SK-N-SH (cell line): ENCODE data around the gene PDGFB. TPM values are rescaled to one million over a fixed set of nuclear protein-coding genes. Genes with fewer than 3 reads are reported as not detected.

Experiments
- CTCF ChIA-PET: fragments of 300-600, 350-600 bp; formaldehyde crosslinking; extraction: SDS; loops from one replicate; lab custom pipeline; 2021; lab: Yijun Ruan, JAX
- POLR2A ChIA-PET: fragments of 350-600 bp; sonication (Branson Sonifier 250); formaldehyde crosslinking; extraction: SDS; loops from one replicate; lab custom pipeline; 2020; ENCODE audit warnings: antibody characterized with exemption, inconsistent platforms; lab: Yijun Ruan, JAX
- DNase-seq: peaks from one replicate; pipeline ENCODE4 v3.0.0; 2012
- H2AFZ ChIP-seq: fragments of 200-600 bp; sonication (generic); 2 replicates; pipeline ENCODE4 v1.8.1; 2016; ENCODE audit warnings: antibody characterized with exemption, mild to moderate bottlenecking, low read depth
- H3F3A ChIP-seq: fragments of 200-600 bp; sonication (generic); replicated peaks from 2 replicates; pipeline ENCODE3; 2016; ENCODE audit warnings: antibody characterized with exemption, mild to moderate bottlenecking; ENCODE audit not compliant: insufficient read depth
- H3K27ac ChIP-seq, 2 experiments: fragments of 200-500 bp in 1 of 2; fragments of 200-600 bp in 1 of 2; sonication (Bioruptor generic) in 1 of 2; sonication (generic), shearing (Covaris generic) in 1 of 2; 2 replicates each; pipeline versions ENCODE4 v1.5.1 to v1.6.1; 2014 to 2016; ENCODE audit warnings: low read depth in 2 of 2, inconsistent platforms in 1 of 2, low read length in 1 of 2, mild to moderate bottlenecking in 1 of 2, mixed read lengths in 1 of 2
- H3K27me3 ChIP-seq: fragments of 200-600 bp; sonication (generic), shearing (Covaris generic); 2 replicates; pipeline ENCODE4 v1.6.1; 2016; ENCODE audit warnings: mixed run types; ENCODE audit not compliant: insufficient read depth
- H3K36me3 ChIP-seq, 2 experiments: fragments of 200-500 bp in 1 of 2; fragments of 200-600 bp in 1 of 2; sonication (Bioruptor generic) in 1 of 2; sonication (generic) in 1 of 2; replicated peaks in 1 of 2; 2 replicates each; pipeline versions ENCODE3 to v1.5.1; 2014 to 2016; ENCODE audit warnings: low read length in 1 of 2, mild to moderate bottlenecking in 1 of 2; ENCODE audit not compliant: insufficient read depth in 2 of 2, control insufficient read depth in 1 of 2
- H3K4me1 ChIP-seq, 2 experiments: fragments of 200-500 bp in 1 of 2; fragments of 200-600 bp in 1 of 2; sonication (Bioruptor generic) in 1 of 2; sonication (generic), shearing (Covaris generic) in 1 of 2; 2 replicates each; pipeline versions ENCODE4 v1.5.1 to v1.6.1; 2014 to 2016; ENCODE audit warnings: low read depth in 1 of 2, low read length in 1 of 2, mixed run types in 1 of 2; ENCODE audit not compliant: insufficient read depth in 2 of 2, control insufficient read depth in 1 of 2
- H3K4me2 ChIP-seq: fragments of 200-600 bp; sonication (generic), shearing (Covaris generic); 2 replicates; pipeline ENCODE4 v1.6.1; 2017; ENCODE audit warnings: mixed run types
- H3K4me3 ChIP-seq, 2 experiments: fragments of 200-500 bp in 1 of 2; fragments of 200-600 bp in 1 of 2; sonication (Bioruptor generic) in 1 of 2; sonication (generic), shearing (Covaris generic) in 1 of 2; 2 replicates each; pipeline versions ENCODE4 v1.5.1 to v1.8.1; 2014 to 2016; ENCODE audit warnings: low read depth in 2 of 2, inconsistent platforms in 1 of 2, low read length in 1 of 2, mild to moderate bottlenecking in 1 of 2, mixed read lengths in 1 of 2, moderate library complexity in 1 of 2
- H3K79me2 ChIP-seq: fragments of 200-600 bp; sonication (generic); 2 replicates; pipeline ENCODE4 v1.8.1; 2017; ENCODE audit warnings: mild to moderate bottlenecking; ENCODE audit not compliant: insufficient read depth
- H3K9ac ChIP-seq: fragments of 200-600 bp; sonication (generic); 2 replicates; pipeline ENCODE4 v1.6.1; 2017; ENCODE audit warnings: mixed run types
- H3K9me2 ChIP-seq: fragments of 200-600 bp; sonication (generic); 2 replicates; pipeline ENCODE4 v1.6.1; 2017; ENCODE audit warnings: mixed run types
- H3K9me3 ChIP-seq: fragments of 200-600 bp; sonication (generic); 2 replicates; pipeline ENCODE4 v1.6.1; 2017; ENCODE audit warnings: mixed run types, mild to moderate bottlenecking, moderate library complexity
- H4K20me1 ChIP-seq: fragments of 200-600 bp; sonication (generic); 2 replicates; pipeline ENCODE4 v1.6.1; 2017; ENCODE audit warnings: mild to moderate bottlenecking, mixed run types; ENCODE audit not compliant: insufficient read depth
- CHD2 ChIP-seq: fragments of 150-350 bp; IDR thresholded peaks from 2 replicates; pipeline ENCODE4 v1.6.1; 2018; ENCODE audit warnings: low read length; ENCODE audit not compliant: partially characterized antibody
- EZH2phosphoT487 ChIP-seq: fragments of 200-600 bp; sonication (generic); IDR thresholded peaks from 2 replicates; pipeline ENCODE4 v1.6.1; 2017; ENCODE audit warnings: low read depth, mixed run types, mild to moderate bottlenecking, antibody characterized with exemption, moderate library complexity, borderline replicate concordance
- FOSL2 ChIP-seq: IDR thresholded peaks from 2 replicates; pipeline ENCODE4 v1.4.0; 2012; ENCODE audit warnings: low read depth, mild to moderate bottlenecking, moderate library complexity, borderline replicate concordance
- FOXM1 ChIP-seq: IDR thresholded peaks from 2 replicates; pipeline ENCODE4 v1.4.0; 2012; ENCODE audit warnings: low read depth, mild to moderate bottlenecking
- GABPA ChIP-seq: IDR thresholded peaks from 2 replicates; pipeline ENCODE4 v1.4.0; 2012; ENCODE audit warnings: low read depth, mild to moderate bottlenecking
- GATA2 ChIP-seq: sonication (generic); formaldehyde crosslinking; IDR thresholded peaks from 2 replicates; pipeline ENCODE4 v1.5.0; 2020; ENCODE audit warnings: mild to moderate bottlenecking, missing genetic modification reagents
- IRF3 ChIP-seq: fragments of 150-350 bp; IDR thresholded peaks from 2 replicates; pipeline ENCODE4 v1.6.1; 2016; ENCODE audit warnings: mild to moderate bottlenecking, low read depth, low read length
- JUND ChIP-seq: IDR thresholded peaks from 2 replicates; pipeline ENCODE4 v1.4.0; 2012
- MAX ChIP-seq: IDR thresholded peaks from 2 replicates; pipeline ENCODE4 v1.4.0; 2012; ENCODE audit warnings: low read depth
- MEF2A ChIP-seq: IDR thresholded peaks from 2 replicates; pipeline ENCODE4 v1.4.0; 2012; ENCODE audit warnings: low read depth, borderline replicate concordance
- RAD21 ChIP-seq: IDR thresholded peaks from 2 replicates; pipeline ENCODE4 v1.6.1; 2012; ENCODE audit warnings: mild to moderate bottlenecking, low read length
- RCOR1 ChIP-seq: fragments of 150-350 bp; IDR thresholded peaks from 2 replicates; pipeline ENCODE4 v1.6.1; 2017; ENCODE audit warnings: antibody characterized with exemption, low read length
- TAF1 ChIP-seq: IDR thresholded peaks from 2 replicates; pipeline ENCODE4 v1.6.1; 2012; ENCODE audit warnings: low read depth, mild to moderate bottlenecking, low read length, moderate library complexity, borderline replicate concordance
- USF1 ChIP-seq: IDR thresholded peaks from 2 replicates; pipeline ENCODE4 v1.4.0; 2012; ENCODE audit warnings: low read depth, borderline replicate concordance
- ZBTB33 ChIP-seq: IDR thresholded peaks from 2 replicates; pipeline ENCODE4 v1.4.0; 2012; ENCODE audit warnings: low read depth, borderline replicate concordance
- WGBS: methylation state at CpG from one replicate; pipeline ENCODE4 v1.1.6; 2017; ENCODE audit warnings: low lambda C conversion rate; 5-methylcytosine and 5-hydroxymethylcytosine counted together
- polyA plus RNA-seq, 3 experiments: library from polyadenylated mRNA; depleted of rRNA; stranded (reverse); fragments of >200 nt; gene quantifications; 2 replicates each; pipeline ENCODE4 v1.2.3, GENCODE V29; 2012
- TF ChIP-seq, protein P1 (sequence below): fragments of 200-600 bp; sonication (generic); IDR thresholded peaks from 2 replicates; pipeline ENCODE4 v1.6.1; 2017; ENCODE audit warnings: antibody characterized with exemption, mild to moderate bottlenecking, moderate library complexity

The PDGFB gene
- polyA plus RNA-seq, 1 of the 3 experiments (the other 2 are of a cell fraction) = 0.44 TPM

GRCh38 chr22:39267974-39268373, 23.2 kb upstream of the PDGFB start:
- Histone ChIP-seq H3F3A (no peaks in the 10 kb centered on the region), H3K27me3 (no peaks in the 10 kb centered on the region), H3K27ac (no peak overlapping the region), H3K9me3 (no peaks in the 10 kb centered on the region), H3K4me3 (no peak overlapping the region), H3K9ac (no peak overlapping the region), H3K9me2 (no peaks in the 10 kb centered on the region), H4K20me1 (no peaks in the 10 kb centered on the region), H3K4me1 (no peaks in the 10 kb centered on the region), H3K4me2 (no peak overlapping the region), H2AFZ (no peak overlapping the region), H3K79me2 (no peaks in the 10 kb centered on the region), H3K36me3 (no peaks in the 10 kb centered on the region)
- no peak for TF ChIP-seq FOXM1
- TF ChIP-seq ZBTB33 = no peak
- no peak for TF ChIP-seq GATA2 (CRISPR knock-in tag)
- no peak for TF ChIP-seq MAX
- TF ChIP-seq IRF3 = no peak
- TF ChIP-seq RAD21 = no peak
- TF ChIP-seq FOSL2 = no peak
- TF ChIP-seq RCOR1 = no peak
- no peak for TF ChIP-seq JUND
- no peak for TF ChIP-seq USF1
- TF ChIP-seq, protein P1, sequence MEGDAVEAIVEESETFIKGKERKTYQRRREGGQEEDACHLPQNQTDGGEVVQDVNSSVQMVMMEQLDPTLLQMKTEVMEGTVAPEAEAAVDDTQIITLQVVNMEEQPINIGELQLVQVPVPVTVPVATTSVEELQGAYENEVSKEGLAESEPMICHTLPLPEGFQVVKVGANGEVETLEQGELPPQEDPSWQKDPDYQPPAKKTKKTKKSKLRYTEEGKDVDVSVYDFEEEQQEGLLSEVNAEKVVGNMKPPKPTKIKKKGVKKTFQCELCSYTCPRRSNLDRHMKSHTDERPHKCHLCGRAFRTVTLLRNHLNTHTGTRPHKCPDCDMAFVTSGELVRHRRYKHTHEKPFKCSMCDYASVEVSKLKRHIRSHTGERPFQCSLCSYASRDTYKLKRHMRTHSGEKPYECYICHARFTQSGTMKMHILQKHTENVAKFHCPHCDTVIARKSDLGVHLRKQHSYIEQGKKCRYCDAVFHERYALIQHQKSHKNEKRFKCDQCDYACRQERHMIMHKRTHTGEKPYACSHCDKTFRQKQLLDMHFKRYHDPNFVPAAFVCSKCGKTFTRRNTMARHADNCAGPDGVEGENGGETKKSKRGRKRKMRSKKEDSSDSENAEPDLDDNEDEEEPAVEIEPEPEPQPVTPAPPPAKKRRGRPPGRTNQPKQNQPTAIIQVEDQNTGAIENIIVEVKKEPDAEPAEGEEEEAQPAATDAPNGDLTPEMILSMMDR = no peak
- TF ChIP-seq EZH2phosphoT487 = no peak
- no peak for TF ChIP-seq CHD2
- no peak for TF ChIP-seq MEF2A
- TF ChIP-seq TAF1 = no peak
- TF ChIP-seq GABPA = no peak
- no peak for DNase-seq
- WGBS = 88% methylated on average over 8 of the region's 8 CpGs
- ChIA-PET POLR2A (no interaction called here), CTCF (no interaction called here)
